IPS-NIHi7 (cell line): Measurements from ENCODE around the gene DYNC1I1.
"Not testable (repeated sequence)": the region's sequence is repeated elsewhere in the genome, so short reads cannot be mapped to it uniquely, and the experiment has no call there.

Experiments
- DNase-seq: peaks from one replicate; pipeline ENCODE4 v3.0.0; 2012; ENCODE audit warnings: mixed read lengths; ENCODE audit errors: extremely low spot score

The DYNC1I1 gene

DNA sequence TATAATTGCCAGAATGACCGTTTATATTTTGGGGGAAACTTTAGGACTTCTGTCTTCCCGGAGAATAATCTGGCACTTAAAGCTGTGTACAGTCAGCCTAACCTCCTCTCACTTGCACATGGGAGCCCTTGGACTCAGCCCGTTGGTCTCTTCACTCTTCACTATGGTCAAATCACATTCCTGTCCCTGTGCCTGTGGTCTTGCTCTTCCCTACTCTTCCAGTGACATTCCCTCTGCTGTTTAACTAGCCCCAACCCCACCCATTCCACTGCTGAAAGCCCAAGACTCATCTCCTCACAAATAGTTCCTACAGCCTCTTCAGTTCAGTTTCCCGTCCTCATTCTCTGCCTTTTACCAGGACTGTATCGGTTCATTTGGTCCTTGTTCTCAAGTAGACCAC, 135.0 kb downstream of the DYNC1I1 start:
- no peak for DNase-seq

DNA sequence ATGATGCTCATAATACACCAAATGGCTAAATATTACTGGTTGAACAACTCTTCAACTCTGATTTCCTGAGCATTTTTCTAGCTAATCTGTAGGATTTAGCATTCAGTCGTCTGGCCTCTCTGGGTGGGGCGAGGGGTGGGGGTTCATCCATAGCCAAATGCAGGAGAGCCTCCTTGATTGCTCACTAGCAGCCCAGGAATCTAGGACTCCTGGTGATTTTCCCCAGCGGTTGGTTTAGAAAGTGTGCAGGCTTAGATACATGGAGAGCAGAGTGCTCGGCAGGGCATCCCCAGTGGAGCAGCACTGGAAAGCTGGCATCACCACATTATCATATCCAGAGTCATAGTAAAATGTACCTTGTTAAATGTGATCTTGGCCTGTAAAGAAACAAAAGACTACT, 136.1 kb downstream of the DYNC1I1 start:
- DNase-seq = no peak

DNA sequence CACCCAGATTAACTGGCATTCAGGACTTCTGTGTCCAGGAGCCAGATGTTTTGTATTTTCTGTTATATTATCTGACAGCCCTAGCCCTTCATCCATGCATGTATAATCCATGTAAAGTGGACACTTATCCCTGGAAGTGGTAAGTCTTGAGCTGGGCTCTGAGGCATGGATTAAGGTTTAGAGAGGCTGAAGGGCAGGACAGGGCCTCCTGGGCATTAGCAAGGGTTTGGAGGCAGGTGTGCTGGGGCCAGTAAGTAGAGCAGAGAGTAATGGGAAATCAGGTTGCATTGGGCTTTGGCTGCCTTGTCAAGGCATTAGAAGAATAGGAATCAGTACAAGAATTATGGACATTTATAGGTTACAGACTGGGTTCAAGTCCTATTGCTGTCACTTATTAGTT, 138.0 kb downstream of the DYNC1I1 start:
- DNase-seq = no peak

DNA sequence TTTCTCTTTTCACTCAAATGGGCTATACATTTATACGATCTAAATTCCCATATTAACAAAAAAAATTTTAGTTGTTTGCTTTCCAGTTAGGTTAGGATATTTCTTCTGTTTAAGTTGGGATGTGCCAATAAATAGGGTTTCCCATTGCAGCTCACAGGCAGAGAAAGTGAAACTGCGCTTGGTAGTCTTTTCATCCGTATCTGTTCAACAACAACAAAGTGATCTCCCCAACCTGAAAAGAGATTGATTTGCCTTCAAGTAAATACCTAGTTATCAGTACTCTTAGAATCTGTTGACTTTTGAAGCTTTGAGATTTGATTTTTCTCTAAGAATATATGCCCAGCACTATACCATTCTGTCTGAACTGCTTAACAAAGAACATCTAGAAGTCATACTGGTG, 143.4 kb downstream of the DYNC1I1 start:
- DNase-seq = no peak

DNA sequence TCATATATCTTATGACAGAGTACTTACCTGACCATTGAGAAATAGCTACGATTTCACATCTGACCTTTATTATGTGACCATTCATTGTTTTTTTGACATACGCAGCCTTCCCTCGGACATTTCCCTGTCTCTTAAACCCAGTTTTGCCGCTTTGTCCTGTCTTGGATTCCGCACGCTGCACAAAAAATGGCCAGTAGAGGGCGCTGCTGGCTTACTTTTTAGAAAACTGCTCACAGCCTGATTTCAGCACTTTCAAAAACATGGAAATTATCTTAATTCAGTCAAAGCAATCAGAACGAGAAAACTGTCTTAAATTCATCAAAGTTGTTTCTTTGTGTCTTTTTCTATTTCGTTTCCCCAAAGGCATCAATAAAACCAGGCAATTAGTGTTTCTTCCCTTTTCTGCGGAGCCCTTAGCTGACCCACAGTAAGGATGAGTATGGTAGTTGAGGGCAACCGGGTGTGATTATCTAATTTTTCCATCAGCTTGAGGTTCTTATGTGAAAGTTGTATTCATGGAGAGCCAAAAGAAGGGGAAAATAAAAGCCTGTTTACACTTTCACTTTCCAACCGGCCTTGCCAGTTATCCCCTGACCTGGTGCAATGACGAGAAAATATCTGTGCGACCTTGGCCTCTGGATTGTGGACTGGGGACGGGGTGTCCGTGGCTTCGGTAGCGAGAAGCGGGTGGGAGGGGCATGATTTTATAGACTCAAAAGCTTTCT, 144.4 kb downstream of the DYNC1I1 start:
- DNase-seq = peak; percentile 66

- no peak for DNase-seq
Observed at GRCh38 chr7:95917634-95918033, 145.3 kb downstream of the DYNC1I1 start.

DNA sequence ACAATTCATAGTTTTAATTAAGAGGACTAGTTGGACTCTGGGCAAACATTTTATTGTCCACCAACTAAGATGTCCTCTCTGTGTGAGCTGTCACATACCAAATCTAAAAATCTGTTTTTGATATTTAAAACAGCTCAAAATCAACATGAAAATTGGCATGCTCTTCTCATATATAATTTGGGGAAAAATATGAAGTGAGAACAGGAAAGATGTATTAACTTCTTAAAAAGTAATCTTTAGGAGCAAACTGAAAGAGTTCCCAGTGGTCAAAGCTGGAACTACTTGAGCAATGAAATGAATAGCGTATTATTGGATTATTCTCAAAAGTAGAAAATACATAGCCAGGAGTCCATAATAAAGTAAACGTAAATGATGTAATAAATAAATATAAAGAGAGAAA, 147.2 kb downstream of the DYNC1I1 start:
- DNase-seq = no peak

DNA sequence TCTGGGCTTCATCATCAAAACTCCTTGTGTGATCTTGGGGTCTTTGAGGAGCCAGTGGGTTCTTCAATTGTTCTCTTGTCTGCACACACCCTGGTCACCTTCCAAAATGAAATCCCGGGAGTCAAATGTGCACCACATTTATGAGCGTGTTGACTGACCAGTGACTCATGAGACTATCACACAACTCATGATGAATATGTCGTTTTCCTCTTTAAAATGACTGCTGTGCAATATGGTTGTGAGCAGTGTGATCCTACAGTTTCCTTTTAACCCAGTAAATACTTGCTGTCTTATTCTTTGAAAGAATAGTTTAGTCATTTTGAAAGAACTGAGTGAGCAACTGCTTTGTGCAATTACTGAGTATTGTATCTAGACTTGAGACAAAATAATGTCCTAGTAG, 149.2 kb downstream of the DYNC1I1 start:
- no peak for DNase-seq

DNA sequence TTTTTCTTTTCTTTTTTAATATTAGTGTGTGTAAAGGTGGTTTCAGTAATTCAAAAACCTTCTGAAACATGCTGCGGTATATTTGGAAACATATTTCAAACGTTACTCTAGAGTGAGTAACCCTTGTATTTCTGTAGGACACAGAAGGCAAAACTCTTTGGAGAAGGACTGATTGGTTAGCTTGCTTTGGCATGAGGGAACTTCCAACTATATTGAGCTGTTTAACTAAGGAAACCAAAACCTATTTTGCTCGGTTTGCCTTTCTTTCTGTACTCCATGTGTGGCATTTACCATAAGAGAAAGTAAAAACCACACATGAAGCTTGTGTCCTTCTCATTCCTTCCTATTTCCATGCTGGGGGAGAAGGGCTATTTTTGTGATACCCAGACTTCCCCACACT, 149.8 kb downstream of the DYNC1I1 start:
- DNase-seq = no peak

- no peak for DNase-seq
Observed at GRCh38 chr7:95925236-95925635, 152.9 kb downstream of the DYNC1I1 start.

GRCh38 chr7:95925971-95926370, 153.6 kb downstream of the DYNC1I1 start:
- DNase-seq = no peak

DNA sequence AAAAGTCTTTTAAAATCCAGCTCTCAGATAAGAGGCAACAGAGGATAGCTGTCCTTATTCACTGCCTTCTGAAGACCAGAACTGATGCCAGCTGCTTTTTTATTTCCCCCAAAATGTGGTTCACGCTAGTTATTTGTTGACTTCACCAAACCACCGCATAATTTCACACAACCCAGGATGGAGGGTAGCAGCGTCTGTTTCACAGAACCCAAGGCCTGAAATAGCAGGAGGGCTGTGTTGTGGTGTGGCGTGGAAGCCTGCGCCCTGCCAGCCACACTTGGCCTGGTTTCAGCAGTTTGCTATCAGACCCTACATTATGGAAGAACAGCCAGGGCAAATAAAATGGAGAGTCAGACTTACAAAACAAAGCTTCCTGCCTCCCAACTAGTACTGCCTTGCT, 155.4 kb downstream of the DYNC1I1 start:
- DNase-seq = no peak

- DNase-seq = no peak
Observed at GRCh38 chr7:95929710-95930280, 157.4 kb downstream of the DYNC1I1 start.

DNA sequence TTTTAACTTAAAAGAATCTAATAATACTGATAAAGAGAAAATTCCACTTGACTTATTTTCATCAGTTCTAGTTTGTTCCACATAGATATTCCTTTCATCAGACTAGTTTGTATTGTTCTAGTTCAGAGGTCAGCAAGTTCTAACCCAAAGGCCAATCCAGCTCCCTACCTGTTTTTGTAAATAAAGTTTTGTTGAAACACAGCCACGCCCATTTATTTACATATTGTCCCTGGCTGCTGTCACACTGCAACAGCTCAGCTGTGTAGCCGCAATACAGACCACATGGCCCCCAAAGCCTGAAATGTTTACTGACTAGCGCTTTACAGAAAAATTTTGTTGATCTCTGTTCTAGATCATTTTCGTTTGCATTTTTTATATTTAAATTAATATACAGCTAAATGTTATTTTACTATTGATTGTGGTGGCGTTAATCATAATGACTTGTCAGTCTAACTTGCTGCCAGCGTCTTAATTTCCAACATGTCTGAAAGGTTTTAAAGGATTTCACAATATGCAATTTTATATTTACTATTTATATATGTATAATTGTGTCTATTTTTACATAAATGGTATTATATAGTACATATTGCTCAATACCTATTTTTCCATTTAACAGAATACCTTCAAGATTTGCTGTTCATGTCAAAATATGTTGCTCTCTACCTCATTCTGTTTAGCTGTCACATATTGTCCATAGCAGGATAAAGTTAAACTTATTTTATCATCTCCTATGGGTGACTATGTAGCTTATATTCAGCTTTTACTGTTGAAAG, 159.3 kb downstream of the DYNC1I1 start:
- DNase-seq = no peak

GRCh38 chr7:95933618-95934017, 161.3 kb downstream of the DYNC1I1 start:
- no peak for DNase-seq

DNA sequence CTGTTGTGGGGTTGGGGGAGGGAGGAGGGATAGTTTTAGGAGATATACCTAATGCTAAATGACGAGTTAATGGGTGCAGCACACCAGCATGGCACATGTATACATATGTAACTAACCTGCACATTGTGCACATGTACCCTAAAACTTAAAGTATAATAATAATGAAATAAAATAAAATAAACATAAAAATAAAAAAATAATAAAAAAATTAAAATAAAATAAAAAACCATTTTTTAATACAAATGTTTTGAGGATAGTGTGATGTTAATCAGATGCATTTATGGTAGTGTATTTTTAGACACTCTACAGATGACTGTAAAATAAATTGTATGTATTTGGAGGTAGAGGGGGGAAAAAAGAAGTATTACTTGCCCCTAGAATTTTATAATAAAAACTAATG, 172.5 kb downstream of the DYNC1I1 start:
- DNase-seq = not testable (repeated sequence)

- no peak for DNase-seq
Observed at GRCh38 chr7:95950698-95951097, 178.3 kb downstream of the DYNC1I1 start.

DNA sequence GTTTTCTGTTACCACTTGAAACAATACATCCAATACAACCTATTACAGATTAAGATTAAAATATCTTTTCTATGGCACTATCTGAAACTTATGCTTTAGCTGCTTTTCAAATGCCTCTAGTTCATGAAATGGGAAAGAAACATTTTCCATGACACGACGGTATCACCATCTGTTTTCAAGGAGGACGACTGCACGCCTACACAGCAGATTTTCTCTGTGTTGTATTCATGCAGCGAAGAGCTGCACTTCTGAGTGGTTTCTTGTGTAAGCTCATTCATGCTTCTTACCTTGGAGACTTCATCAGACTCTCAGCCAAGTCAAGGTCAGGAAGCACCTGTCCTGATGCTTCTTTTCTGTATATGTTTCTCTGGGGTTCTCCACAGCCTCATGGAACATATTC, 179.2 kb downstream of the DYNC1I1 start:
- DNase-seq = no peak

DNA sequence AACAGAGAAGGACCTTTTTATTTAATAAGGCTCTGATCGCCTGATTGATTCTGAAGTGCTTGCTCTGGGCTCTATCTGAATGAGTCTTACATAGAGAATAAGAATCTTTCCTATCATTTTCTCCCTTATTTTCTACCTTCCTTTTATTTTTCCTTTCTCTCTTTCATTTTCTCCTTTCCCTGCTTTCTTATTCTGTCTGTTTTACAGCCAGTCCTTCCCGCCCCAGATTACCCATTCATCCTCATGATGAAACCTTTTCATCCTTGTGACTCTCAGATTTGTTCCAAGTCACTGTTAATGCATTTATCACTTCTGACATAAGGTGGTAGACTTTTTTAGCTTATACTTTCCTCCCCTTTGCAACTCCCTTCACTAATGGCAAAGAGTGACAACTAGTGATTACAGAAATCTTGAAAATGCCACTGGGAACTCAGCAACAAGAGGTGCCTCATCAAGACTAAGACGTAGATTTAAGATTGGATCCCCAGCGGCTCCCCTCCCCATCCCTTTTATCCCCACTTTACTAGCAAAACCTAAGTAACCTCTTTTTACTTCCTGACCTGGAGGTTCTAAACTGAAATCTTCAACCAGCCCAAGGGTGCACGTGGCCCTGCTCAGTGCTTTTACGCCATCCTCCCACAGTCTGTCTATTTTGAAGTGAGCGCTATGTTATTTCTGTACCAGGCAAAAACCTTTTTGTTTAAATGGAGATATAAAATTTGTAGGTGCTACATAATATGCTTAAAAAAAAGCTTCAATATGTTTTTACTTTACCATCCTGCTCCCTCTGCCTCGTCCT, 179.8 kb downstream of the DYNC1I1 start:
- no peak for DNase-seq

- no peak for DNase-seq
Observed at GRCh38 chr7:95952851-95953250, 180.5 kb downstream of the DYNC1I1 start.

DNA sequence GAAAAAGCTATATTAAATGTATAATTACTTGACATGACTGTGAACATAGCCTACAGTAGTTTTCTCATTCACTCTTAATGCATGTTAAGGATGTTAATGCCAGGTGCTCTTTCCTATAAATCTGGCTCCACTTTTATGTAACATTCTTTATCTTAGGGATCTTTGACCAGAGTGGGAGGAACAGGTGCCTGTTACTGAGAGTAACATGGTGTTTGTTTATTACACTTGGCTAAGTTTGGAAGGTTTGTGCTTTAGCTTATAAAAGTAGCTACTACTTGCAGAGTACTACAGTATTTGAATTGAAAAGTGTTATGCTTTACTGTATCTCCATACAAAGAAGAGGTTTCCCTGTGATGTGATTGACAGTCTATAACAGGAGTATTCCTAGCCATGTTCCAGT, 183.4 kb downstream of the DYNC1I1 start:
- DNase-seq = no peak

DNA sequence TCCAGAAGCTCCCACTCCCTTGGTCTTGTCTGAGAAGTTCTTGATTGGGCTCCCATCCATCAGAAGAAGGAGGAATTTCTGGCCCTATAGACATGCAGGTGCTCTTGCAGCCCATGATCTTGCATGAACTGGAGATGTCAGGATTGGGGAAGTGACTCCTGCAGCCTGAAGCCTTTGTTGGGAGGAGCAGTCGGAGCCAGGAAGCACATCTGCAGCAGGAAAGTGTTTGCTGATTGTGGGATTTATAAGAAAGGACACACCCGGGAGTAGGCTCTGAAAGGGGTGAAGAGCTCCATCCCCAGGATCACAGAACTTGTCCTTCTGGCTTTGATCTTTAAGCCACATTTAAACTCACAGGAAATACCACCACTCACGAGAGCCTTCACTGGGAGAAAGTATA, 185.2 kb downstream of the DYNC1I1 start:
- DNase-seq = no peak
